ENCODE data around the gene CNN3. TPM values are rescaled to one million over a fixed set of nuclear protein-coding genes. Genes with fewer than 3 reads are reported as not detected.

CNN3 gene
- total RNA-seq, 2 donors from 2014 or later, result 275 to 308 TPM

DNA sequence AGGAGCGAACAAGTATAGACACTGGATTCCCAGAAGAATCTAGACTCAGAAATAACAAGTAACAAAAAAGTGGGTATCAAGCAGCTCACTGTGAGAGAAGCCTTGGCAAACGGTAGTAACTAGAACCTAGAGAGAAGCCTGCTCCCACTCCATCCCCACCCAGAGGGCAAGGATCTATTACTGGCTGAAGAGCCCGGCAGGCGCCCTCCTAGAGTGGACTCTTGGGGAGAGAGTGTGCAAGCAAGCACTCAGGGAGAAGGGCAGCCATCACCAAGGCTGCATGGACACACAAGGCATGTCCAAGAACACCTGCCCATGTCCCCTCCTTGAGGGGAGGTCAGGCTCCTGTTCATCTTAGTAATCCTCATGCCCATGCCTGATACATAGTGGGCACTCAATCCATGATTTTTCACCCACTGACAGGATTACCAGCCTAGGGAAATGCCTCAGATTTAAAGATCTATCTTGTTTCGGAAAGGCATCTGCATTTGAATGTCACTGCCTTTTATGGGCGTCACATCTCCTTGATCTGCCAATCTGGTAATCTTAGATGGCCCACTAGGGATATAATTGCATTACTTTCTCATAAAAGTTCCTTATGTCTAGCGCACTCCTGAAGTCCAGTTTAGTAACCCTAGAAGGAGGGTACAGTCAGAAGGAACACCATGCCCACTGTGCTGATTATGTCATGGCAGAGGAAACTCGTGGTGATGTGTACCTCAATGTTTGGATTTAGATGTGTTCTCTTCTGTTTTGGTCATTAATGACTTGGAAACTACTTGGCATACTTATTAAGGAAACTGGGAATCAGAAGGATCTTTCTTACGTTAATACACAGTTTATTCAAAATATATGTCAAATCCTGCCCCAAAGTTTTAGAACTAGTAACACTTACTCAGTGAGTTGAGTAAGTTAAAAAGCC lies 14.4 kb downstream of the CNN3 start:
- Histone ChIP-seq H3K9ac (ENCODE audit: extremely low read depth, low read length, poor library complexity, severe bottlenecking) (no peak overlapping the region), H3K27ac (ENCODE audit: low read depth, low read length) (no peak overlapping the region), H3K9me3 (ENCODE audit: control insufficient read depth, low read length) (no peaks in the 10 kb centered on the region), H3K27me3 (ENCODE audit: control insufficient read depth, insufficient read depth, low read length, poor library complexity, severe bottlenecking) (no peaks in the 10 kb centered on the region), H3K4me3 (ENCODE audit: low read length) (no peak overlapping the region), H3K4me1 (ENCODE audit: control insufficient read depth, insufficient read depth, low read length) (peaks cover 5% of the 10 kb centered on the region), H3K36me3 (ENCODE audit: control insufficient read depth, insufficient read depth, low read length) (peaks cover 59% of the 10 kb centered on the region)
- Mint-ChIP-seq H3K27me3 (ENCODE audit: insufficient read depth) (no peaks in the 10 kb centered on the region), H3K4me3 (no peak overlapping the region), H3K36me3 (ENCODE audit: low read depth) (peaks cover 38% of the 10 kb centered on the region), H3K27ac (no peak overlapping the region), H3K4me1 (peaks cover 49% of the 10 kb centered on the region), H3K9me3 (no peaks in the 10 kb centered on the region)
- TF ChIP-seq, protein P1, sequence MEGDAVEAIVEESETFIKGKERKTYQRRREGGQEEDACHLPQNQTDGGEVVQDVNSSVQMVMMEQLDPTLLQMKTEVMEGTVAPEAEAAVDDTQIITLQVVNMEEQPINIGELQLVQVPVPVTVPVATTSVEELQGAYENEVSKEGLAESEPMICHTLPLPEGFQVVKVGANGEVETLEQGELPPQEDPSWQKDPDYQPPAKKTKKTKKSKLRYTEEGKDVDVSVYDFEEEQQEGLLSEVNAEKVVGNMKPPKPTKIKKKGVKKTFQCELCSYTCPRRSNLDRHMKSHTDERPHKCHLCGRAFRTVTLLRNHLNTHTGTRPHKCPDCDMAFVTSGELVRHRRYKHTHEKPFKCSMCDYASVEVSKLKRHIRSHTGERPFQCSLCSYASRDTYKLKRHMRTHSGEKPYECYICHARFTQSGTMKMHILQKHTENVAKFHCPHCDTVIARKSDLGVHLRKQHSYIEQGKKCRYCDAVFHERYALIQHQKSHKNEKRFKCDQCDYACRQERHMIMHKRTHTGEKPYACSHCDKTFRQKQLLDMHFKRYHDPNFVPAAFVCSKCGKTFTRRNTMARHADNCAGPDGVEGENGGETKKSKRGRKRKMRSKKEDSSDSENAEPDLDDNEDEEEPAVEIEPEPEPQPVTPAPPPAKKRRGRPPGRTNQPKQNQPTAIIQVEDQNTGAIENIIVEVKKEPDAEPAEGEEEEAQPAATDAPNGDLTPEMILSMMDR (conservative IDR thresholded peaks at IDR 0.05), result no peak
- DNase-seq, result no peak
- WGBS, 2 experiments (ENCODE audit: insufficient coverage in 1 of 2, insufficient read length in 1 of 2), result 83 to 90% methylated on average over 4 to 9 of the region's 9 CpGs

DNA sequence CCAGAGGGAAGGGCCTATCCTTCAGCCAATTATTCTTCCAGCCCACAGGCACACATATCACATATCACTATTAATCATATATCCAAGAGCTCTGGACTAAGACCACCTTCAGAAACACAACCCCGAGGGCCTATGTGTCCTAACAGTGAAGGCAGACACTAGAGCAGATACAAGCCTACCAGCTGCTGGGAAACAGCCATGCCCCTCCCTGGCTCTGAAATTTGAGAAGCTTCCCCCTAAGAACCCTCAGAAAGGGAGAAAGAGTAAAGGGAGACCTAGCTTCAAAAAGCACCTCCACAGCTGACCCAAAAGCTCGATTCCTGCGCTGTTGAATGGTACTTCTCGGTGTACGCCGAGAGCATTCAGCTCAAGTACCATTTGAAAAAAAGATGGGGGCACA lies 17.4 kb downstream of the CNN3 start:
- Mint-ChIP-seq H3K4me3 (no peak overlapping the region), H3K27ac (peak overlapping the region; percentile 15), H3K4me1 (peaks cover 37% of the 10 kb centered on the region), H3K9me3 (no peaks in the 10 kb centered on the region), H3K36me3 (ENCODE audit: low read depth) (peaks cover 46% of the 10 kb centered on the region), H3K27me3 (ENCODE audit: insufficient read depth) (no peaks in the 10 kb centered on the region)
- Histone ChIP-seq H3K27me3 (ENCODE audit: control insufficient read depth, insufficient read depth, low read length, poor library complexity, severe bottlenecking) (no peaks in the 10 kb centered on the region), H3K4me1 (ENCODE audit: control insufficient read depth, insufficient read depth, low read length) (peaks cover 5% of the 10 kb centered on the region), H3K9ac (ENCODE audit: extremely low read depth, low read length, poor library complexity, severe bottlenecking) (no peak overlapping the region), H3K4me3 (ENCODE audit: low read length) (no peak overlapping the region), H3K9me3 (ENCODE audit: control insufficient read depth, low read length) (no peaks in the 10 kb centered on the region), H3K36me3 (ENCODE audit: control insufficient read depth, insufficient read depth, low read length) (peaks cover 59% of the 10 kb centered on the region), H3K27ac (ENCODE audit: low read depth, low read length) (no peak overlapping the region)
- 93% methylated on average over 6 of the region's 6 CpGs for WGBS, 2 experiments (ENCODE audit: insufficient coverage in 1 of 2, insufficient read length in 1 of 2)
- peak; percentile 58 for DNase-seq
- TF ChIP-seq, protein P1 (conservative IDR thresholded peaks at IDR 0.05), result no peak

DNA sequence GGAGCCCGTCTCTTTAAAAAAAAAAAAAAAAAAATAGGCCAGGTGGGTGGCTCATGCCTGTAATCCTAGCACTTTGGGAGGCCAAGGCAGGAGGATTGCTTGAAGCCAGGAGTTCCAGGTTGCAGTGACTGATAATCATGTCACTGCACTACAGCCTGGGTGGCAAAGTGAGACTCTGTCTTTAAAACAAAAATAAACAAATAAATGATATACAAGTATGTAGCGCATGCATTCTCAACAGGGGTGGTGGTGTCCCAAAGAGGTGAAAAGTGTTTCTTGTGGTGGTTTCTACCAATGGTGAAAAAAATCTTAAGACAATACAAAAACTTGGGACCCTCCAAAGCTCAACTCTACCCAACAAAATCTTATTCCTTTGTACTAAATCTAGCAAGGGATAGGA lies 17.9 kb downstream of the CNN3 start:
- peak overlapping the region; percentile 15 for H3K27ac Mint-ChIP-seq
- no peaks in the 10 kb centered on the region for H3K9me3 ChIP-seq (ENCODE audit: control insufficient read depth, low read length)
- H3K27me3 Mint-ChIP-seq (ENCODE audit: insufficient read depth), result no peaks in the 10 kb centered on the region
- no peak overlapping the region for H3K4me3 ChIP-seq (ENCODE audit: low read length)
- DNase-seq, result no peak
- peaks cover 46% of the 10 kb centered on the region for H3K36me3 Mint-ChIP-seq (ENCODE audit: low read depth)
- H3K27me3 ChIP-seq (ENCODE audit: control insufficient read depth, insufficient read depth, low read length, poor library complexity, severe bottlenecking), result no peaks in the 10 kb centered on the region
- WGBS, 2 experiments (ENCODE audit: insufficient coverage in 1 of 2, insufficient read length in 1 of 2), result 95% methylated on average over 1 of the region's 2 CpGs; no CpG with 5 or more reads in 1 of the 2 experiments
- H3K4me1 Mint-ChIP-seq, result peaks cover 31% of the 10 kb centered on the region
- H3K36me3 ChIP-seq (ENCODE audit: control insufficient read depth, insufficient read depth, low read length), result peaks cover 61% of the 10 kb centered on the region
- peaks cover 5% of the 10 kb centered on the region for H3K4me1 ChIP-seq (ENCODE audit: control insufficient read depth, insufficient read depth, low read length)
- no peaks in the 10 kb centered on the region for H3K9me3 Mint-ChIP-seq
- H3K27ac ChIP-seq (ENCODE audit: low read depth, low read length), result no peak overlapping the region
- TF ChIP-seq, protein P1 (conservative IDR thresholded peaks at IDR 0.05), result no peak
- no peak overlapping the region for H3K4me3 Mint-ChIP-seq
- H3K9ac ChIP-seq (ENCODE audit: extremely low read depth, low read length, poor library complexity, severe bottlenecking), result no peak overlapping the region

Data from endodermal cell (in vitro differentiated cells).